GM19372 (cell line): ENCODE data around the gene FEM1A.
"Not testable (repeated sequence)": the region's sequence is repeated elsewhere in the genome, so short reads cannot be mapped to it uniquely, and the experiment has no call there.

ENCODE experiments used
- ATAC-seq: cut with Tn5 transposase; IDR thresholded peaks from one replicate; pipeline ENCODE4 v1.9.1; 2021; ENCODE audit warnings: mild to moderate bottlenecking, low read depth, moderate library complexity; ENCODE audit not compliant: unreplicated experiment

The FEM1A gene

GRCh38 chr19:4807188-4807587 is 15.7 kb downstream of the FEM1A start:
- ATAC-seq: no peak

GRCh38 chr19:4811328-4812131 is 20.0 kb downstream of the FEM1A start:
- ATAC-seq: no peak

GRCh38 chr19:4814625-4815425 is 23.3 kb downstream of the FEM1A start:
- ATAC-seq: no peak

DNA sequence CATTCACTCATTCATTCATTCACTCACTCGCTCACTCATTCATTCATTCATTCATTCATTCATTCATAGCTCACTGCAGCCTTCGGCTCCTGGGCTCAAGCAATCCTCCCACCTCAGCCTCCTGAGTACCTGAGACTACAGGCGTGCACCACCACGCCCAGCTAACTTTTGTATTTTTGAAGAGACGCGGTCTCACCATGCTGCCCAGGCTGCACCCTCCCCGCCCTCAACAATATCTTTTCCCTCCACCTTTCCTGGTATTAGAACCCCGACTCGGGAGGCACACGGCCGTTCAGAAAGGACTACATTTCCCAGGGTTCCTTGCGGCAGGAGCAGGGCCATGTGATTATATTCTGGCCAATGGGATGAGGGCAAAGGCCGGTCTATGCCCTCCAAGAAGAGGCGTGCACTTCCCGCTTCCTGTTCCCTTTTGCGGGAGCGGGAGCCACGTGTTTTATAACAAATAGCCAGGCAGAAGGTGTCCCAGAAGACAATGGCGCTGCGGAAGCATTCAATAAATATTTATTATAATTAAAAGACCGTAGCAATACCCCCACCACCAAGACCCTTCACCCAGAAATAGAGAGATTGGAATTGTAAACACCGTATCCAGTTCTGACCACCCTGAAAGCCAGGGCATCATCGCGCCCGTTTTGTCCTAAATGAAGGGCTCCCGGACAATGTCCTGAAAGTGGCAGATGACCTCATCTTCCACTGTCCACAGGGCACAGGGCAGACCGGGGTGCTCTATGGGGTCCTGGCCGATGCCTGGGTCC is 24.1 kb downstream of the FEM1A start:
- no peak for ATAC-seq

DNA sequence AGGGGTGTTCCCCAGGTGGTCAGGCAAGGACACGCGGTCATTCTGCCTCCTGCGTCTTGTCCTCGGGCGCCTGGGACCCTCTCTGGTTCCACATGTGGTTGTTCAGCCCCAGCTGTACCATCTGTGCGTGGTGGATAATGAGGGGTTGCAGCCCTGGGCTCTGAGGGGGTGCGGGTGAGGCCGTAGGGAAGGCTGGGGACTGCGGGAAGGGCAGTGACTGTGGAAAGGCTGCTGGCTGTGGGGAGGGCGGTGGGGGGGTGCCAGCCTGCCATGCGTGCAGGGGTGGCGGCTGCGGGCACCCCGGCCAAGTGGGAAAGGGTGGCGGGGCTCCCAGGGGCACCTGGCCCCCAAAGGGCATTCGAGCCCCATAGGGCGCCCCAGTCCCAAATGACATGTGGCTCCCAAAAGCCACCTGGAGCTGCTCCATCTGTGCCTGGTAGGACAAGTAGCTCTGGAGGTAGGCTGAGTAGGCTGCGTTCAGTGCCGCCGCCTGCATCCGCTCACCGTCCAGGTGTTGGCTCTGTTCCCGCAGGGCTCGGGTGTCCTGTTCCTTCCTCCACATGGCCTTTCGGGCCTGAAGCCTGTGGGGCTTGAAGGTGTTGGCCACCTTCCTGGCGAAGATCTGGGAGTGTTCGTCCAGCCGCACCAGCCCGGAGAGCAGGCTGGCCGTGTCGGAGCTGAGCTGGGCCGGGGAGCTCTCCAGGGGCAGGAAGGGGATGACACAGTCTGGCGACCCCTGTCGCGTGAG is 24.8 kb downstream of the FEM1A start:
- ATAC-seq: no peak

- no peak for ATAC-seq
Observed at GRCh38 chr19:4816950-4817278, 25.4 kb downstream of the FEM1A start.

GRCh38 chr19:4817467-4818277 is 26.1 kb downstream of the FEM1A start:
- no peak for ATAC-seq

- ATAC-seq: no peak
Observed at GRCh38 chr19:4821265-4821664, 29.7 kb downstream of the FEM1A start.

- ATAC-seq: not testable (repeated sequence)
Observed at GRCh38 chr19:4822354-4822753, 30.8 kb downstream of the FEM1A start.

DNA sequence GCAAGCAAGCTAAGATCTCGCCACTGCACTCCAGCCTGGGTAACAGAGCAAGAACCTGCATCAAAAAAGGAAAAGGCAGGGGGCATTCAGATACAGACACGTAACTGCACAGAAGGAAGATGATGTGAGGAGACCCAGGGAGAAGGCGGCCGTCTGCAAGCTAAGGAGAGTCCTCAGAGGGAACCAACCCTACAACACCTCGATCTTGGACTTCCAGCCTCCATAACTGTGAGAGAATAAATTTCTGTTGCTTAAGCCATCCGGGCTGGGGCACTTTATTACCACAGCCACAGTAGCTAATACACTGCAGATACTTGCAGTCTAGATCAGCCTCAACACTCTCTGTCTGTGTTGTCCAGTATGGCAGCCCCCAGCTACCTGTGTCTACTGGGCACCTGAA is 32.0 kb downstream of the FEM1A start:
- no peak for ATAC-seq

DNA sequence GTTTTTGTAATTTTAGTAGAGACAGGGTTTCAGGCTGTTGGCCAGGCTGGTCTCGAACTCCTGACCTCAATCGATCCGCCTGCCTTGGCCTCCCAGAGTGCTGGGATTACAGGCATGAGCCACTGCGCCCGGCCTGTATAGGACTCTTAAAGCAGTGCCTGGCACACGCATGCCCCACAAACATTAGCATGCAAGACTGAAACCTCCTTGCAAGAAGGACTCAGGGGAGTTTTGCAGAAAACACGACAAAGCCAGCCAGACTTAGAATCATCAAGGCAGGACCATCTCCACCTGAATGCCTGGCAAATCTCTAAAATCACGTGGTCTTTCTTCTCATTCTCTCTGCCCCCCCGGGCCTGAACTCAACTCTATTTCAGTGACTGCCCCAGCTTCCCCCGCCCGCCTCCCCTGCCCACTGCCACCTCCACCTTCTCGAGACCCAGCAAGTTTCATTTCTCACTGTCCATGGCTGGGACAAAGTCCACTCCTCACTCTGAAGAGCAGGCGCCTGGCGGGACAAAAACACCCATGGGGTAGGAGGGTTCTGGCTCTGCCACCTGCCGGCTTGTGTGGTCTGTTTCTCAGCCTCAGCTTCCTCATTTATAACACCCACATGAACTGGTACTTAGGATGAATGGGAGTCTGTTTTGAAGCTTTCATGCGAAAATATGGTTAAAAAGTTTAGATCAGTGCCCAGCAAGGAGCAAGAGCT is 37.6 kb downstream of the FEM1A start:
- no peak for ATAC-seq

- ATAC-seq: no peak
Observed at GRCh38 chr19:4830332-4830731, 38.8 kb downstream of the FEM1A start.

DNA sequence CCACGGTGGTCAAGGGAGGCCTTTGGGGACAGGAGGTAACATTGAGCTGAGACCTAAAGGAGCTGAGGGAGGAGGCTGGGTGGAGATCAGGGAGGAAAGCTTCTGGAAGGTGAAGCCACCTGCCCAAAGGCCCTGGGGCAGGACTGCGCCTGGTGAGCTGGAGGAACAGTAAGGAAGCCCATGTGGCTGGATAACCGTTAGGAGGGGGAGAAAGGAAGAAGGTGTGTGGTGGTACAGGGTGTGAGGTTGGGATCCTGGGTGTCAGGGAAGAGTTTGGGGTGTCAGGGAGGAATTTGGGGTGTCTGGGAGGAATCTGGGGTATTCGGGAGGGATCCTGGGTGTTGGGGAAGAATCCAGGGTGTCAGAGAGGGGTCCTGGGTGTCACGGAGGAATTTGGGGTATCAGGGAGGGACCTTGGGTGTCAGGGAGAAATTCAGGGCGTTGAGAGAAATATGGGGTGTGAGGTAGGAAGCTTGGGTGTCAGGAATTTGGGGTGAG is 39.3 kb downstream of the FEM1A start:
- ATAC-seq: no peak

GRCh38 chr19:4831304-4831978 is 39.9 kb downstream of the FEM1A start, which contains the start of gene TICAM1:
Gene TICAM1, minus strand, starts transcription at chr19:4831712. Its CDS starts 13,335 bp downstream, at chr19:4818377.
- ATAC-seq: peak; percentile 67

GRCh38 chr19:4831979-4832340 is 40.4 kb downstream of the FEM1A start:
- not testable (repeated sequence) for ATAC-seq

- no peak for ATAC-seq
Observed at GRCh38 chr19:4832776-4833175, 41.2 kb downstream of the FEM1A start.

GRCh38 chr19:4839192-4839591 is 47.7 kb downstream of the FEM1A start:
- no peak for ATAC-seq

DNA sequence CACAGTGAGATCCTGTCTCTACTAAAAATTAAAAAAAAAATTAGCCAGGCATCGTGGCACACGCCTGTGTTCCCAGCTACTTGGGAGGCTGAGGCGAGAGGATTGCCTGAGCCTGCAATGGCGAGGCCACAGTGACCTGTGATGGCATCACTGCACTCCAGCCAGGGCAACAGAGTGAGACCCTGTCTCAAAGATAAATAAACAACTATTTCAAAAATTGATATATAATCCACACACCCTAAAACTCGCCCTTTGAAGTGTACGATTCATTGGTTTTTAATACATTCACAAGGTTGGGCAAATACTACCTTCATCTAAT is 52.1 kb downstream of the FEM1A start:
- no peak for ATAC-seq
